ENCODE measurements around the gene PPM1M.

The PPM1M gene

DNA sequence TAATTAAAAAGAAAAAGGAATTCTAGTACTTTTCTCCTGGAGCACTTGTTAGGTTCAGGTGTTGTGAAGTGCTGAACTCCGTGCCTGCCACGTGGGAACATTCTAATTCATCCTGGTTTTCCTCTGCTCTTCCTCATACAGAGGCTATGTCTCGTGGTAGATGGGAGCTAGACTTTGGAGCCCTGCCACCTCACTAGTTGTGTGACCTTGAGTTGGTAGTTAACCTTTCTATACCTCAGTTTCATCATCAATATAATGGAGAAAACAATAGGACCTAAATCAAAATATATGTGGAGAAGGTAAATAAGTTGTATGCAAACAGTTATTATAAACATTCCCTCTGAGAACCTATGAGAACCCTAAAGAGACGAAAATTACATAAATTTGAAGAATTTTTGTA, 37.0 kb upstream of the PPM1M start:
- Histone ChIP-seq H3K79me1 (ENCODE audit: low read length) (no peaks in the 10 kb centered on the region), H3K4me1 (ENCODE audit: control insufficient read depth in 1 of 2, insufficient read depth in 2 of 2, low read length in 2 of 2) (no peaks in the 10 kb centered on the region), H3K18ac (ENCODE audit: low read length) (no peak overlapping the region), H3K36me3 (ENCODE audit: control insufficient read depth in 1 of 2, insufficient read depth in 2 of 2, low read length in 2 of 2) (peaks cover 57 to 82% of the 10 kb centered on the region in 2 experiments), H3K14ac (ENCODE audit: low read length) (no peak overlapping the region), H3K4me3 (ENCODE audit: low read depth, low read length) (no peak overlapping the region), H2AFZ (ENCODE audit: insufficient read depth, low read length, poor library complexity) (no peak overlapping the region), H3K27me3 (ENCODE audit: insufficient read depth, low read length) (no peaks in the 10 kb centered on the region), H2AK5ac (ENCODE audit: low read length) (no peak overlapping the region), H4K91ac (ENCODE audit: low read depth, low read length) (no peak overlapping the region), H3K9ac (ENCODE audit: low read length) (no peak overlapping the region), H3K4me2 (ENCODE audit: low read length) (no peak overlapping the region), H4K8ac (ENCODE audit: low read depth, low read length) (no peak overlapping the region), H2BK12ac (ENCODE audit: low read length) (no peak overlapping the region), H3K79me2 (ENCODE audit: control insufficient read depth, insufficient read depth, low read length, poor library complexity) (no peaks in the 10 kb centered on the region), H2BK120ac (ENCODE audit: insufficient read depth, low read length, poor library complexity) (no peak overlapping the region), H3K9me3 (ENCODE audit: insufficient read depth, low read depth, low read length) (peaks cover 2% of the 10 kb centered on the region), H3K4ac (ENCODE audit: low read depth, low read length) (no peak overlapping the region), H4K12ac (ENCODE audit: low read depth, low read length) (no peak overlapping the region), H2BK5ac (ENCODE audit: low read depth, low read length, poor library complexity) (no peak overlapping the region), H3K27ac (ENCODE audit: low read depth, low read length) (no peak overlapping the region), H3K23ac (ENCODE audit: low read length) (no peak overlapping the region)
- no CpG with 5 or more reads among the region's 4 CpGs for WGBS (ENCODE audit: extremely low coverage, insufficient coverage, insufficient read length)
- no peak for DNase-seq

DNA sequence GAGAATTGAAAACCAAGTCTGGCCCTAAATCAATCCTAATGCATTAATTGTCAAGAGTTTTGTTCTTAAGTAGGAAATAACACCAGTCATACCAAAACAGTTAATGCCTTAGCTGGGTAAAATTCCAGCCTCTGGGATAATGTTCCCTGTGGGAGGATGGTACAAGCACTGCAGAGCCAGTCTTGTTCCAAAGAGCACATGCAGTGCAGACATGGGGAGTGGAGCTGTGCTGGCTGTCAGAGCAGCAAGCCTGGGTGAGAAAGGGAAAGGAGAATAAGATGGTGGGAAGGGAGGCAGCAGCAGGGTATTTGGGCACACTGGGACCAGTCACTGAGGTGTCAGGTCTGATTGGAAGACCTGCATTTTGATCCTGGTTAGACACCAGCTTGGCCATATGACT, 35.5 kb upstream of the PPM1M start:
- no peak overlapping the region for H4K12ac ChIP-seq (ENCODE audit: low read depth, low read length)
- H2BK120ac ChIP-seq (ENCODE audit: insufficient read depth, low read length, poor library complexity) = no peak overlapping the region
- no peaks in the 10 kb centered on the region for H3K27me3 ChIP-seq (ENCODE audit: insufficient read depth, low read length)
- H4K8ac ChIP-seq (ENCODE audit: low read depth, low read length) = no peak overlapping the region
- H3K9ac ChIP-seq (ENCODE audit: low read length) = no peak overlapping the region
- no peak overlapping the region for H2AFZ ChIP-seq (ENCODE audit: insufficient read depth, low read length, poor library complexity)
- H3K14ac ChIP-seq (ENCODE audit: low read length) = no peak overlapping the region
- DNase-seq = no peak
- H3K23ac ChIP-seq (ENCODE audit: low read length) = no peak overlapping the region
- no peak overlapping the region for H4K91ac ChIP-seq (ENCODE audit: low read depth, low read length)
- no peaks in the 10 kb centered on the region for H3K79me2 ChIP-seq (ENCODE audit: control insufficient read depth, insufficient read depth, low read length, poor library complexity)
- no peak overlapping the region for H2BK5ac ChIP-seq (ENCODE audit: low read depth, low read length, poor library complexity)
- H3K4me1 ChIP-seq (ENCODE audit: control insufficient read depth in 1 of 2, insufficient read depth in 2 of 2, low read length in 2 of 2) = no peaks in the 10 kb centered on the region
- H2BK12ac ChIP-seq (ENCODE audit: low read length) = no peak overlapping the region
- no peaks in the 10 kb centered on the region for H3K79me1 ChIP-seq (ENCODE audit: low read length)
- H3K4ac ChIP-seq (ENCODE audit: low read depth, low read length) = no peak overlapping the region
- H2AK5ac ChIP-seq (ENCODE audit: low read length) = no peak overlapping the region
- no peak overlapping the region for H3K4me2 ChIP-seq (ENCODE audit: low read length)
- no peak overlapping the region for H3K4me3 ChIP-seq (ENCODE audit: low read depth, low read length)
- H3K27ac ChIP-seq (ENCODE audit: low read depth, low read length) = no peak overlapping the region
- H3K9me3 ChIP-seq (ENCODE audit: insufficient read depth, low read depth, low read length) = peaks cover 2% of the 10 kb centered on the region
- H3K18ac ChIP-seq (ENCODE audit: low read length) = no peak overlapping the region
- peaks cover 57 to 81% of the 10 kb centered on the region in 2 experiments for H3K36me3 ChIP-seq (ENCODE audit: control insufficient read depth in 1 of 2, insufficient read depth in 2 of 2, low read length in 2 of 2)

DNA sequence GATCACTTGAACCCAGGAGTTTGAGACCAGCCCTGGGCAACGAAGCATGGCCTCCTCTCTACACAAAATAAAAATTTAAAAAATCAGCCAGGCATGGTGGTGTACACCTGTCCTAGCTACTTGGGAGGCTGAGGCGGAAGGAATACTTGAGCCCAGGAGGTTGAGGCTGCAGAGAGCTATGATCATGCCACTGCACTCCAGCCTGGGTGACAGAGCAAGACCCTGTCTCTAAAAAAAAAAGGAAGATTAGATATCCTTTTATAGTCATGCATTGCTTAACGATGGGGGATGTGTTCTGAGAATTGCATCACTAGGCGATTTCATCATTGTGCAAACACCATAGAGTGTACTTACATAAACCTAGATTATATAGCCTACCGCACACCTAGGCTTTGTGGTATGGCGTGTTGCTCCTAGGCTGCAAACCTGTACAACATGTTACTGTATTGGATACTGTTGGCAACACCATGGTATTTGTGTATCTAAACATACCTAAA, 35.0 kb upstream of the PPM1M start:
- Histone ChIP-seq H3K79me1 (ENCODE audit: low read length) (no peaks in the 10 kb centered on the region), H3K14ac (ENCODE audit: low read length) (no peak overlapping the region), H3K9ac (ENCODE audit: low read length) (no peak overlapping the region), H3K23ac (ENCODE audit: low read length) (no peak overlapping the region), H2AK5ac (ENCODE audit: low read length) (no peak overlapping the region), H3K79me2 (ENCODE audit: control insufficient read depth, insufficient read depth, low read length, poor library complexity) (no peaks in the 10 kb centered on the region), H3K4me1 (ENCODE audit: control insufficient read depth in 1 of 2, insufficient read depth in 2 of 2, low read length in 2 of 2) (no peaks in the 10 kb centered on the region), H2BK12ac (ENCODE audit: low read length) (no peak overlapping the region), H3K4me2 (ENCODE audit: low read length) (no peak overlapping the region), H3K27me3 (ENCODE audit: insufficient read depth, low read length) (no peaks in the 10 kb centered on the region), H3K27ac (ENCODE audit: low read depth, low read length) (no peak overlapping the region), H2BK120ac (ENCODE audit: insufficient read depth, low read length, poor library complexity) (no peak overlapping the region), H4K8ac (ENCODE audit: low read depth, low read length) (no peak overlapping the region), H4K91ac (ENCODE audit: low read depth, low read length) (no peak overlapping the region), H3K4ac (ENCODE audit: low read depth, low read length) (no peak overlapping the region), H3K18ac (ENCODE audit: low read length) (no peak overlapping the region), H2BK5ac (ENCODE audit: low read depth, low read length, poor library complexity) (no peak overlapping the region), H3K4me3 (ENCODE audit: low read depth, low read length) (no peak overlapping the region), H3K36me3 (ENCODE audit: control insufficient read depth in 1 of 2, insufficient read depth in 2 of 2, low read length in 2 of 2) (peaks cover 60 to 83% of the 10 kb centered on the region in 2 experiments), H4K12ac (ENCODE audit: low read depth, low read length) (no peak overlapping the region), H2AFZ (ENCODE audit: insufficient read depth, low read length, poor library complexity) (no peak overlapping the region), H3K9me3 (ENCODE audit: insufficient read depth, low read depth, low read length) (peaks cover 5% of the 10 kb centered on the region)
- peak in 1 of 2 donors; percentile 64 for DNase-seq
- no CpG with 5 or more reads among the region's 6 CpGs for WGBS (ENCODE audit: extremely low coverage, insufficient coverage, insufficient read length)

DNA sequence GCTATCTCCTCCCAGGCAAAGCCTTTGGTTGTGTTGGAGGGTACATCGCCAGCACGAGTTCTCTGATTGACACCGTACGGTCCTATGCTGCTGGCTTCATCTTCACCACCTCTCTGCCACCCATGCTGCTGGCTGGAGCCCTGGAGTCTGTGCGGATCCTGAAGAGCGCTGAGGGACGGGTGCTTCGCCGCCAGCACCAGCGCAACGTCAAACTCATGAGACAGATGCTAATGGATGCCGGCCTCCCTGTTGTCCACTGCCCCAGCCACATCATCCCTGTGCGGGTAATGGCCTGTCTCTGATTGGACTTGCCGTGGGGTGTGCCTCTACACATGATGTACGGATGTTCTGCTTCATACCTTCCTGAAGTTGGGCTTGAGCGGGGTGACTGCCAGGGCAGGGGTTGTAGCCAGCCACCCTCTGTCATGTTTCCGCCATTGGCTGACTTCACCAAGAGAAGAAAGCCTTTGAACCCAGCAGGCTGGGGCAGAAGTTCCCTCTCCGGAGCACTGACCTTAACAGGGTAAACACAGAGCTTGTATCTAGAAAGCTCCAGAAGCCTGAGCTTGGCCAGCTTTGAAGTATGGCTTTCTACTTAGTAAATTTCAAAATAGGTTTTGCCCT, 34.2 kb upstream of the PPM1M start:
- no peak overlapping the region for H3K9ac ChIP-seq (ENCODE audit: low read length)
- H4K8ac ChIP-seq (ENCODE audit: low read depth, low read length) = no peak overlapping the region
- H3K4ac ChIP-seq (ENCODE audit: low read depth, low read length) = no peak overlapping the region
- H3K27ac ChIP-seq (ENCODE audit: low read depth, low read length) = no peak overlapping the region
- no peak for DNase-seq
- H3K79me1 ChIP-seq (ENCODE audit: low read length) = no peaks in the 10 kb centered on the region
- no peak overlapping the region for H2AFZ ChIP-seq (ENCODE audit: insufficient read depth, low read length, poor library complexity)
- H3K18ac ChIP-seq (ENCODE audit: low read length) = no peak overlapping the region
- peaks cover 58 to 75% of the 10 kb centered on the region in 2 experiments for H3K36me3 ChIP-seq (ENCODE audit: control insufficient read depth in 1 of 2, insufficient read depth in 2 of 2, low read length in 2 of 2)
- no peak overlapping the region for H4K91ac ChIP-seq (ENCODE audit: low read depth, low read length)
- H3K4me2 ChIP-seq (ENCODE audit: low read length) = no peak overlapping the region
- H4K12ac ChIP-seq (ENCODE audit: low read depth, low read length) = no peak overlapping the region
- no peak overlapping the region for H2BK12ac ChIP-seq (ENCODE audit: low read length)
- H3K9me3 ChIP-seq (ENCODE audit: insufficient read depth, low read depth, low read length) = peaks cover 5% of the 10 kb centered on the region
- H3K23ac ChIP-seq (ENCODE audit: low read length) = no peak overlapping the region
- H2BK120ac ChIP-seq (ENCODE audit: insufficient read depth, low read length, poor library complexity) = no peak overlapping the region
- WGBS (ENCODE audit: extremely low coverage, insufficient coverage, insufficient read length) = no CpG with 5 or more reads among the region's 18 CpGs
- H3K79me2 ChIP-seq (ENCODE audit: control insufficient read depth, insufficient read depth, low read length, poor library complexity) = no peaks in the 10 kb centered on the region
- H3K4me3 ChIP-seq (ENCODE audit: low read depth, low read length) = no peak overlapping the region
- H3K4me1 ChIP-seq (ENCODE audit: control insufficient read depth in 1 of 2, insufficient read depth in 2 of 2, low read length in 2 of 2) = no peaks in the 10 kb centered on the region
- no peak overlapping the region for H2AK5ac ChIP-seq (ENCODE audit: low read length)
- no peak overlapping the region for H2BK5ac ChIP-seq (ENCODE audit: low read depth, low read length, poor library complexity)
- H3K27me3 ChIP-seq (ENCODE audit: insufficient read depth, low read length) = no peaks in the 10 kb centered on the region
- no peak overlapping the region for H3K14ac ChIP-seq (ENCODE audit: low read length)
